ENCODE measurements around the gene EVA1A. TPM values are rescaled to one million over a fixed set of nuclear protein-coding genes. Genes with fewer than 3 reads are reported as not detected.
A peak's percentile ranks its signal among the peaks of the same experiment; 100 is the strongest.

EVA1A gene
- total RNA-seq, 1 donor from 2014 or later = 114 TPM

GRCh38 chr2:75592030-75592429, 31.3 kb upstream of the EVA1A start:
- DNase-seq (ENCODE audit: extremely low read depth, low read depth, low spot score) = no peak

DNA sequence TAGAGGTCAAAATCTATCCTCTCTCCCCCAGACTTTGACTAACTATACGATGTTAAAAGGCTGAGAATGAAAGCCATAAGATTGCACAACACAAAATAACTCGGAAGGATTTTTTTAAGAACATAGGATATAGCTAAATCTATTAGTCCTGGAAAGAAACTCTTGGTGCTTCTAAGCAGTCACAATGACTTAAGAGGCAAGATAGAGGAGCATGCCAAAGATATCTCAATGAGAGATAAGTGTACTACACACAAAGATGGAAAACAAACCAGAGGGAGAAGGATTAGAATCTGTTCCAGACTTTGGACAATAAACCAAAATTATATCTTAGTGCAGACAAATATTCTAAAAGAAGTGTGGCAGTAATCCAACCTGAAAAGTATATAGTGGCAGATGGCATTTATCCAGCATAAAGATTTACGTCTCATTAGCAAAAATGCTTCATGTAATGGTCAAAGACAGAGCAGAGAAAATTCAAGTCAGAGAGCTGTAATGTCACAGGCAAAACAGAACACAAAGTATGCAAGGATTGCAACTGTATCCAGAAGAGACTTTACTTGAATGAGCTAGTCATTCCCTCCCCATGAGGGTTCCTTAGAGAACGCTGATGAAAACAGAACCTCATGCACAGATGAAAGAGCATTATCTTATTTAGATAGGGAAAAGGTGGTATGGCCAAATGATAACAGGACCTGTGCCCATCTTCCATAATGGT, 28.8 kb upstream of the EVA1A start:
- DNase-seq (ENCODE audit: extremely low read depth, low read depth, low spot score) = no peak

DNA sequence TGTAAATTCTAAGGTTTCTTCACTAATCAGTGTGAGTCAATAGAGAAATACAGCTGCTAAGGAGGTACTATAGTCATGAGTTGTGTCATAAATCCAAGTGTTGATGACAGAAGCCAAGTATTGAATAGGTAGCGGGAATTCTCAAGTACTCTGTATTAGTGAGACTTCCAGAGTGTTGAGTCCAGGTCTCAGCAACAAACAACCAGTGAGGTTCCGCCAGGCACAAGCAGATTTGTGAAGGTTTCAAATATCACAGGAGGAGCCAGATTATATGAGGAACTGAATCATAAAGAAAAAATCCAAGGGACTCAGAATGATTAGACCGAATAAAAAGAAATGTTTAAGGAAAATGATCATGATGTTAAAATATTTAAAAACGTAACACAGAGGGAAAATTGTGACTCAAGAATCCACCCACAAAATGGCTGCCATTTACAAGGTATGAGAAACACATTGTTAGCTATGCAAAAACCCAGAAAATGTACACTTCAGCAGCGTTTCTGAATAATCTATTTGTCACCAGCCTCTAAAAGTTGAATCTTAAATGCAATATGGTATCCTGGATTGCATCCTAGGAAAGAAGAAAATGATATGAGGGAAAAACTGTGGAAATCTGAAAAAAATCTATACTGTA, 27.3 kb upstream of the EVA1A start:
- DNase-seq (ENCODE audit: extremely low read depth, low read depth, low spot score) = peak; percentile 66

DNA sequence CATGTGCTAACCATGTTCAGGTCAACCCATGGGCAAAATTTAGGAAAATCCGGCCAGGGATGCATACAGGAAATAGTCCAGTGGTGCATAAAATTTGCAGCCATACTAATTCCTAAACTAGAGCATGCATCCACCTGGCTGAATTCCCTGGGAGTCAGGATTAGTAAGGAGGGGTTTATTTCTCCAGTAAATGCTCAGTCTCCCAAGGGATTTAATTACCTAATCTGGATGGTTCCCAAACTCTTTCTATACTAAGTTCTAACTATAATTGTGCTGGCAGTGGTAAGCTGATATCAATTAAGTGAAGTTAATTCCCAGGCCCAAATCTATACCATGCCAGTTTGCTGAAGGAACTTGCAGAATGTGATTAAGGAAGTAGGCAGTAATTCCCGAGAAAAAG, 26.2 kb upstream of the EVA1A start:
- DNase-seq (ENCODE audit: extremely low read depth, low read depth, low spot score) = no peak

GRCh38 chr2:75582840-75583239, 22.1 kb upstream of the EVA1A start:
- DNase-seq (ENCODE audit: extremely low read depth, low read depth, low spot score) = no peak

- DNase-seq (ENCODE audit: extremely low read depth, low read depth, low spot score) = no peak
Observed at GRCh38 chr2:75580606-75581005, 19.9 kb upstream of the EVA1A start.

DNA sequence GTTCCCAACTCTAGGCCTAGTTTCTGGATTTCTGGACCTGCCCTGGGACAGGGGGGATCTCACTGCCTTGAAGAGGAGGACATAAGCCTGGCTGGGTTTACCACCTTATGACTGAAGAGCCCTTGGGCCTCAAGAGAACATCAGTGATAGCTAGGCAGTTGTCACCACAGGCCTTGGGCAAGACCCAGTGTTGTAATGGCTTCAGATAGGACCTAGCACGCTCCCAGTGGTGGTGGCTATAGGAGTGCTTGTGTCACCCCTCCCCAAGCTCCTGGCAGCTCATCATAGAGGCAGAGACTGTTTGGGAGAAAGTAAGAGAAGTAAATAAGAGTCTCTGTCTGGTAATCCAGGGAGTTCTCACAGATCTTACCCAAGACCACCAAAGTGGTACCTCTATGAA, 19.4 kb upstream of the EVA1A start:
- DNase-seq (ENCODE audit: extremely low read depth, low read depth, low spot score) = no peak

GRCh38 chr2:75579186-75579585, 18.4 kb upstream of the EVA1A start:
- no peak for DNase-seq (ENCODE audit: extremely low read depth, low read depth, low spot score)

GRCh38 chr2:75577280-75577679, 16.5 kb upstream of the EVA1A start:
- DNase-seq (ENCODE audit: extremely low read depth, low read depth, low spot score) = no peak

DNA sequence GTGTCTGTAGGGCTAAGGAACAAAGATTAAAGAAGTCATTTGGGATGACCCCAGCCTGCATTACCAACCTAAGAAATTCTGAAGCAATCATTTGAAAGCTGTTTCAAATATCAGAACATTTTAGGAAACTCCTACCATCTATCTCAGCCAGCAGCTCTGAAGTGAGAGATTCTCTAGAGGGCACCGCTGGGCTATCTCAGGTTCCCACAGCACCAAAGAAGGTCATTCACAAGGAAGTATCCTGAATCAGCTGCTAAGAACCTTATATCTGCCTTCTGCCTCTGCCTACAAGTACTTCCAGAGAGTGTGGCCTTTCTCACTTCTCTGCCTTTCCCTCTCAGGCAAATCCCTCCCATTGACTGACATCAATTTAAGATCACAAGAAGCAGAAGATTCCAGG, 13.4 kb upstream of the EVA1A start:
- no peak for DNase-seq (ENCODE audit: extremely low read depth, low read depth, low spot score)

DNA sequence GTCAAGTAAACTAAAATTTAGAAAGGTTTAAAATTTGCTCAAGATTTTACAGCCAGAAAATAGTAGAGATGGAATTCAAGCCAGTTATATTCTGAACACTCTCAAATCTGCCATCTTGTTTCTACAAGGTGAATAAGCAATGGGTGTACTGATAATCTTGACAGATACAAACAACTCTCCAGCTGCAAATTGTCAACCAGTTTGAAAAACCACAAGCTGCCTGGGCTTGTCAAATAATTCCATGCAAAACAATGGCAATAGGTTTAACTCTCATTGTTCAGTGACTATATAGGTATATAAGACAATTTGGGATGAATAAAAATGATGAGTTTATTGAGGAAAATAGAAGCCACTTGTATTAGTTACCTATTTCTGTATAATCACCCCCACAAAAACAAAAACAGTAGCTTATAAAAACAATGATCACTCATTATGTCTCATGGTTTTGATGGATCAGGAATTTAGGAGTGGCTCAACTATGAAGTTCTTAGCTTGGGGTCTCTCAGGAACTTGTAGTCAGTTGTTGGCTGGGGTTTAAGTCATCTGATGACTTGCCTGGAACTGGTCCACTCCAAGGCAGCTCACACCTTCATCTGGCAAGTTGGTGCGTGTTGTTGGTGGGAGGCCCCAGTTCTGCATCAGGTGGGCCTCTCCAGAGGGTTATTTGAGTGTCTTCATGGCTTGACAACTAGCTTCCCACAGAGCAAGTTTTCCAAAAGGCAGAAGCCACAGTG, 12.6 kb upstream of the EVA1A start:
- DNase-seq (ENCODE audit: extremely low read depth, low read depth, low spot score) = no peak

DNA sequence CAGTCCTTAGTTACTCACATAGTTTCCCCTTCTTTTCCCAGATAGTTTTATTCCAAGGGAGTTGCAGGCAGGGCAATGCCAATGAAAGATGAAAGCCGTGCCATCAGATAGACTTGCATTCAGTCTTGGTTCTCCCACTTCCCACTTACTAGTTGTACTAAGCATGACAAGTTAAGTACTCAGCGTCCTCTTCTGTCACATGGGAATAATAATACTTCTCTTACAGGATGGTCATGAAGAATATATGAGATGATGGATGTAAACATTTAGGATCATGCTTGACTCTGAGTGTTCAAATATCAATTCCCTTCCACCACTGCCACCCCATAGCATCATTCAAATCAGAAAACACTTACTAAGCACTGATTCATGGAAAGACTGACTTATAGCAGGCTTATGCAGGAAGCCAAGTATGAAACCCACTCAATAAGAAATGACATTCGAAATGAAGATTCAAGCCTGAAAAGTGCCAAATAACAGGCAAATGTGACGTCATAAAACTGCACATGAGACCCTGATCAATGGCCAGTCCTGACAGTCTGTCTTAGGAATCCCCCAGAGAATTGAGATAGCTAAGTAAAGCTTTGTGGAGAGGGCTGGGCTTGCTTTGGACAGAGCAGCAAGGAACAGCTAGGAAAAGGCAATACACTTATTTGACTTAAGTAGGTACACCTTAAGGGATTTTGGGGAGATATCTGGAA, 11.1 kb upstream of the EVA1A start:
- DNase-seq (ENCODE audit: extremely low read depth, low read depth, low spot score) = no peak

DNA sequence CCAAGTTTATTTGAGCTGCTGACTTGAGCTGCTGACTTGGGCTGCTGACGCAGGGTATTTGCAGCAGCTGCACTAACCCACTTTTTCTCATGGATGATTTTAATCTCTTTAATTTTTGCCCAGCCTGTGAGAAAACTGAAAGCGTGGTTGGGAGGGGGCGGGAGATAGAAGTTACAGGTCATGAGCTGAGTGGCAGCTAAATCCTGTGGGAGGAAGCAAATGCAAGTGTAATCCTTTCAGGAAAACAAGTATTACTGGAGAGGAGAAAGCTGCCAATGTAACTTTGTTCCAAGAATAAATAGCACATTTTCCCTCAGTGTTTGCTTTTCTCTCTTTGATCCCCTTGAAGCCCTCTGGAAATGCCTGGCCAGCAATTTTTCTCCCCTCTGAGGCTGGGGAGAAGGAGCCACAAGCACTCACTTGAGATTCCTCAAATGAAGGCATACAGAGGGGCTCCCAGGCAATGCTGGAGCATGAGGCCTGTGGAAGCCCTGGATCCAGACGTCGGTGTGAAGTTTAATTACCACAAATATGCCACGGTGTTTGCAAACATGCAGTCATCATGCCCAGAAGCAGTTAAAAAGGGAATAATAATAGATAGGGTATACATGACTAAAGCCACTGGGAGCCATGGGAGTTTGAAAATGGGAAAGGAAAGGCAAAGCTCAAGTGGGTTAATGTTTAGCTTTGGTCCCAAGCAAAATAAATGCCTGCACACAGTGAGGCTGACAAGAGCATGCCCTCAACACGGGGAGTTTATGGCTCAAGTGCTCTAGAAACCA, 10.4 kb upstream of the EVA1A start:
- DNase-seq (ENCODE audit: extremely low read depth, low read depth, low spot score) = no peak

GRCh38 chr2:75570024-75570947, 9.5 kb upstream of the EVA1A start:
- DNase-seq (ENCODE audit: extremely low read depth, low read depth, low spot score) = no peak

- no peak for DNase-seq (ENCODE audit: extremely low read depth, low read depth, low spot score)
Observed at GRCh38 chr2:75569546-75569945, 8.8 kb upstream of the EVA1A start.

- DNase-seq (ENCODE audit: extremely low read depth, low read depth, low spot score) = no peak
Observed at GRCh38 chr2:75568174-75568573, 7.4 kb upstream of the EVA1A start.

- DNase-seq (ENCODE audit: extremely low read depth, low read depth, low spot score) = no peak
Observed at GRCh38 chr2:75565472-75566462, 5.0 kb upstream of the EVA1A start.

GRCh38 chr2:75564713-75565359, 4.1 kb upstream of the EVA1A start:
- DNase-seq (ENCODE audit: extremely low read depth, low read depth, low spot score) = no peak
